Measurements from ENCODE around the gene FRMD8. TPM values are rescaled to one million over a fixed set of nuclear protein-coding genes. Genes with fewer than 3 reads are reported as not detected.

Gene FRMD8
- total and polyA plus RNA-seq, 2 of the 8 experiments (the other 6 are each of a cell fraction or from before 2014, with no cell fraction given): 15.0 to 19.2 TPM

- WGBS, 2 experiments (ENCODE audit: extremely low coverage in 1 of 2, insufficient coverage in 1 of 2, insufficient read length in 1 of 2, insufficient replicate concordance in 2 of 2, low coverage in 1 of 2, low lambda C conversion rate in 2 of 2, missing lambda C conversion rate in 1 of 2): 84% methylated on average over 18 of the region's 18 CpGs; no CpG with 5 or more reads in 1 of the 2 experiments
- no peak overlapping the region for H2BK20ac ChIP-seq (ENCODE audit: low read length)
- no peak overlapping the region for H3K4ac ChIP-seq (replicated peaks; ENCODE audit: insufficient read length, low read depth, low read length)
- peaks cover 11% of the 10 kb centered on the region; the same call in 1 of the 2 replicates for H3K79me1 ChIP-seq (ENCODE audit: low read depth, low read length)
- no peak overlapping the region for H2BK5ac ChIP-seq (ENCODE audit: low read depth, low read length)
- H2BK120ac ChIP-seq (replicated peaks; ENCODE audit: low read depth, low read length): no peak overlapping the region
- H2BK12ac ChIP-seq (ENCODE audit: low read depth, low read length): no peak overlapping the region
- H3K23ac ChIP-seq (ENCODE audit: insufficient read length): no peak overlapping the region
- no peak overlapping the region for H2BK15ac ChIP-seq (ENCODE audit: low read length)
- DNase-seq (ENCODE audit: low read depth in 1 of 2, low spot score in 2 of 2) (no peak), FAIRE-seq (no peak)
- H3K23me2 ChIP-seq (ENCODE audit: low read depth, low read length): peaks cover 18% of the 10 kb centered on the region; the same call in 1 of the 2 replicates
- peaks cover 3 to 35% of the 10 kb centered on the region in 2 experiments for H3K79me2 ChIP-seq (ENCODE audit: control insufficient read depth in 1 of 2, insufficient read depth in 2 of 2, low read length in 2 of 2)
- no peak overlapping the region for H3K18ac ChIP-seq (ENCODE audit: extremely low read depth, low read length)
- no peaks in the 10 kb centered on the region for H3K9me3 ChIP-seq (ENCODE audit: insufficient read depth in 2 of 2, low read depth in 1 of 2, low read length in 1 of 2)
- H2AFZ ChIP-seq (ENCODE audit: low read length): no peak overlapping the region
- H3K4me3 ChIP-seq (ENCODE audit: extremely low read depth in 1 of 4, insufficient read depth in 2 of 4, low read depth in 3 of 4, low read length in 4 of 4): peak overlapping the region in 3 of 4 experiments; percentile 11 to 70 (median 14); a peak in 5 of 8 replicates
- no peaks in the 10 kb centered on the region for H3K36me3 ChIP-seq (ENCODE audit: control insufficient read depth in 2 of 4, insufficient read depth in 4 of 4, low read length in 3 of 4)
- POLR2A ChIA-PET (ENCODE audit: partially characterized antibody): interaction anchor here (0.6 to 20.8 kb wide), 21 partner anchors 10 to 182 kb away, joined by 3 to 826 read pairs (median 9); partner anchors contain the start of genes MALAT1 and SCYL1
- H3K27me3 ChIP-seq (replicated peaks in 1 of 4; ENCODE audit: control insufficient read depth in 3 of 4, extremely low read depth in 1 of 4, insufficient read depth in 3 of 4, low read length in 3 of 4): no peaks in the 10 kb centered on the region
- H4K20me1 ChIP-seq (replicated peaks in 1 of 2; ENCODE audit: control insufficient read depth in 1 of 2, insufficient read depth in 2 of 2, low read length in 2 of 2): peaks cover 7 to 13% of the 10 kb centered on the region in 2 experiments
- no peak overlapping the region for H4K91ac ChIP-seq (replicated peaks; ENCODE audit: insufficient read length, low read length)
- CTCF ChIA-PET (ENCODE audit: partially characterized antibody): interaction anchor here (0.5 to 22.8 kb wide), 17 partner anchors 8 to 182 kb away, joined by 3 to 430 read pairs (median 3); partner anchors contain the start of gene MALAT1
- no peak overlapping the region for H4K5ac ChIP-seq (ENCODE audit: insufficient read length, low read depth, low read length)
- no peak overlapping the region for H3K56ac ChIP-seq (replicated peaks; ENCODE audit: insufficient read length, low read depth, low read length)
- H3K4me1 ChIP-seq (replicated peaks in 1 of 4; ENCODE audit: control insufficient read depth in 3 of 4, insufficient read depth in 4 of 4, low read length in 3 of 4): peaks cover 26 to 65% (median 34%) of the 10 kb centered on the region in 4 experiments
- no peak overlapping the region for H2AK5ac ChIP-seq (ENCODE audit: low read depth, low read length)
- H3K4me2 ChIP-seq (ENCODE audit: insufficient read depth in 1 of 2, low read depth in 2 of 2, low read length in 2 of 2): peak overlapping the region; percentile 62 to 85
- no peak overlapping the region for H3K27ac ChIP-seq (ENCODE audit: low read depth, low read length)
- H4K8ac ChIP-seq (ENCODE audit: extremely low read depth, insufficient read depth, low read length): no peak overlapping the region
- H3K14ac ChIP-seq (ENCODE audit: insufficient read length): no peak overlapping the region
- TF ChIP-seq POLR2A (IDR thresholded peaks at IDR 0.05; ENCODE audit: control extremely low read depth in 1 of 2, low read depth in 2 of 2, low read length in 2 of 2): peak in 1 of 2 experiments; percentile 62; a peak in 1 of 3 replicates
- TF ChIP-seq POLR2AphosphoS5 (IDR thresholded peaks at IDR 0.05; ENCODE audit: low read depth, low read length): peak; percentile 9; the same call in 1 of the 2 replicates
- no peak for TF ChIP-seq CBX5 (IDR thresholded peaks at IDR 0.05; ENCODE audit: low read depth, low read length)
- TF ChIP-seq KDM5A (IDR thresholded peaks at IDR 0.05; ENCODE audit: low read length): no peak
- H3K9ac ChIP-seq (replicated peaks in 1 of 4; ENCODE audit: extremely low read depth in 1 of 4, low read depth in 3 of 4, low read length in 3 of 4): no peak overlapping the region
These were observed 38.0 kb downstream of the FRMD8 start for GRCh38 chr11:65424205-65425104.

All from H1 (cell line).